Measurements from ENCODE around the gene ZNF723.

ZNF723 gene

GRCh38 chr19:22832031-22832762, at the start of gene ZNF723:
ZNF723 (plus strand) TSS chr19:22832291; CDS start chr19:22832380, 89 bp downstream.
- TF ChIP-seq GATA3 (IDR thresholded peaks at IDR 0.05; ENCODE audit: low read depth, low read length) (no peak), GATA2 (IDR thresholded peaks at IDR 0.05; ENCODE audit: low read depth, low read length) (no peak)

- no peak for TF ChIP-seq GATA2 (IDR thresholded peaks at IDR 0.05; ENCODE audit: low read depth, low read length)
- TF ChIP-seq GATA3 (IDR thresholded peaks at IDR 0.05; ENCODE audit: low read depth, low read length) = no peak
Measured at GRCh38 chr19:22783651-22784410, 48.3 kb upstream of the ZNF723 start, which contains the start of gene ZNF99. ZNF99 (minus strand) TSS chr19:22784151; CDS start chr19:22784016, 135 bp downstream.

GRCh38 chr19:22797040-22797439, 35.1 kb upstream of the ZNF723 start:
- TF ChIP-seq GATA3 (IDR thresholded peaks at IDR 0.05; ENCODE audit: low read depth, low read length) (no peak), GATA2 (IDR thresholded peaks at IDR 0.05; ENCODE audit: low read depth, low read length) (no peak)

GRCh38 chr19:22806418-22806817, 25.7 kb upstream of the ZNF723 start:
- TF ChIP-seq GATA2 (IDR thresholded peaks at IDR 0.05; ENCODE audit: low read depth, low read length) (no peak), GATA3 (IDR thresholded peaks at IDR 0.05; ENCODE audit: low read depth, low read length) (no peak)

GRCh38 chr19:22807061-22807835, 24.8 kb upstream of the ZNF723 start:
- TF ChIP-seq GATA2 (IDR thresholded peaks at IDR 0.05; ENCODE audit: low read depth, low read length) = no peak

- TF ChIP-seq GATA2 (IDR thresholded peaks at IDR 0.05; ENCODE audit: low read depth, low read length) (no peak), GATA3 (IDR thresholded peaks at IDR 0.05; ENCODE audit: low read depth, low read length) (no peak)
Measured at GRCh38 chr19:22814124-22814523, 18.0 kb upstream of the ZNF723 start.

- TF ChIP-seq GATA2 (IDR thresholded peaks at IDR 0.05; ENCODE audit: low read depth, low read length) = no peak
- no peak for TF ChIP-seq GATA3 (IDR thresholded peaks at IDR 0.05; ENCODE audit: low read depth, low read length)
Measured at GRCh38 chr19:22831211-22831610, 880 bp upstream of the ZNF723 start.

GRCh38 chr19:22882797-22883196, 50.7 kb downstream of the ZNF723 start:
- TF ChIP-seq GATA2 (IDR thresholded peaks at IDR 0.05; ENCODE audit: low read depth, low read length) (no peak), GATA3 (IDR thresholded peaks at IDR 0.05; ENCODE audit: low read depth, low read length) (no peak)

GRCh38 chr19:22893855-22894270, 61.8 kb downstream of the ZNF723 start:
- no peak for TF ChIP-seq GATA2 (IDR thresholded peaks at IDR 0.05; ENCODE audit: low read depth, low read length)
- no peak for TF ChIP-seq GATA3 (IDR thresholded peaks at IDR 0.05; ENCODE audit: low read depth, low read length)

- TF ChIP-seq GATA2 (IDR thresholded peaks at IDR 0.05; ENCODE audit: low read depth, low read length) = no peak
- TF ChIP-seq GATA3 (IDR thresholded peaks at IDR 0.05; ENCODE audit: low read depth, low read length) = no peak
Measured at GRCh38 chr19:22901431-22902130, 69.5 kb downstream of the ZNF723 start.
